A549 (cell line): ENCODE data around the gene GRID1.
"Not testable (repeated sequence)": the region's sequence is repeated elsewhere in the genome, so short reads cannot be mapped to it uniquely, and the experiment has no call there.

Experiments
- EP300 ChIP-seq, 2 experiments: fragments of >200 bp; sonication (Bioruptor Twin); formaldehyde crosslinking; IDR thresholded peaks; 2 replicates in 1 of 2; 3 replicates in 1 of 2; pipeline ENCODE4 v1.6.1; 2016 to 2017
- ESRRA ChIP-seq: fragments of 150-350 bp; IDR thresholded peaks from 2 replicates; pipeline ENCODE4 v1.6.1; 2014; ENCODE audit warnings: mild to moderate bottlenecking, low read length, borderline replicate concordance
- HDAC2 ChIP-seq: fragments of 200-600 bp; sonication (generic); IDR thresholded peaks from 2 replicates; pipeline ENCODE4 v1.6.1; 2016
- JUN ChIP-seq, 2 experiments: fragments of >200 bp; sonication (Bioruptor Twin); formaldehyde crosslinking; IDR thresholded peaks; 2 replicates in 1 of 2; 3 replicates in 1 of 2; pipeline ENCODE4 v1.6.1; 2016 to 2017
- MAZ ChIP-seq: fragments of 150-350 bp; IDR thresholded peaks from 2 replicates; pipeline ENCODE4 v1.6.1; 2014; ENCODE audit warnings: antibody characterized with exemption, low read depth, low read length, borderline replicate concordance
- PHF8 ChIP-seq: fragments of 200-600 bp; sonication (generic); IDR thresholded peaks from 2 replicates; pipeline ENCODE4 v1.6.1; 2016; ENCODE audit warnings: low read depth, mild to moderate bottlenecking, antibody characterized with exemption, moderate library complexity, borderline replicate concordance
- POLR2A ChIP-seq: IDR thresholded peaks from 2 replicates; pipeline ENCODE4 v1.6.1; 2012; ENCODE audit warnings: mild to moderate bottlenecking, low read length
- RNF2 ChIP-seq: fragments of 200-600 bp; sonication (generic); IDR thresholded peaks from 2 replicates; pipeline ENCODE4 v1.6.1; 2016; ENCODE audit warnings: low read depth, mild to moderate bottlenecking, antibody characterized with exemption, moderate library complexity, borderline replicate concordance
- TF ChIP-seq, protein P1 (sequence below): fragments of >200 bp; sonication (Bioruptor Twin); formaldehyde crosslinking; IDR thresholded peaks from 3 replicates; pipeline ENCODE4 v1.5.1; 2016

- not testable (repeated sequence) for TF ChIP-seq POLR2A; EP300 (IDR thresholded peaks at IDR 0.05); HDAC2; RNF2; MAZ; ESRRA; PHF8; JUN (IDR thresholded peaks at IDR 0.05)
- TF ChIP-seq, protein P1, sequence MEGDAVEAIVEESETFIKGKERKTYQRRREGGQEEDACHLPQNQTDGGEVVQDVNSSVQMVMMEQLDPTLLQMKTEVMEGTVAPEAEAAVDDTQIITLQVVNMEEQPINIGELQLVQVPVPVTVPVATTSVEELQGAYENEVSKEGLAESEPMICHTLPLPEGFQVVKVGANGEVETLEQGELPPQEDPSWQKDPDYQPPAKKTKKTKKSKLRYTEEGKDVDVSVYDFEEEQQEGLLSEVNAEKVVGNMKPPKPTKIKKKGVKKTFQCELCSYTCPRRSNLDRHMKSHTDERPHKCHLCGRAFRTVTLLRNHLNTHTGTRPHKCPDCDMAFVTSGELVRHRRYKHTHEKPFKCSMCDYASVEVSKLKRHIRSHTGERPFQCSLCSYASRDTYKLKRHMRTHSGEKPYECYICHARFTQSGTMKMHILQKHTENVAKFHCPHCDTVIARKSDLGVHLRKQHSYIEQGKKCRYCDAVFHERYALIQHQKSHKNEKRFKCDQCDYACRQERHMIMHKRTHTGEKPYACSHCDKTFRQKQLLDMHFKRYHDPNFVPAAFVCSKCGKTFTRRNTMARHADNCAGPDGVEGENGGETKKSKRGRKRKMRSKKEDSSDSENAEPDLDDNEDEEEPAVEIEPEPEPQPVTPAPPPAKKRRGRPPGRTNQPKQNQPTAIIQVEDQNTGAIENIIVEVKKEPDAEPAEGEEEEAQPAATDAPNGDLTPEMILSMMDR: not testable (repeated sequence)
Measured at GRCh38 chr10:86076497-86076896, 290.1 kb downstream of the GRID1 start.
